ENCODE measurements around the gene FANCI. TPM values are rescaled to one million over a fixed set of nuclear protein-coding genes. Genes with fewer than 3 reads are reported as not detected.
A peak's percentile ranks its signal among the peaks of the same experiment; 100 is the strongest.

FANCI gene
- total RNA-seq, 1 donor from 2014 or later = 5.0 TPM

- DNase-seq (ENCODE audit: low spot score) (peak; percentile 42), ATAC-seq (no peak)
- intact Hi-C loops (cut with DNase I) = no loop called here
Observed at GRCh38 chr15:89326316-89326715, 82.5 kb downstream of the FANCI start.

- no peak for ATAC-seq
- no peak for DNase-seq (ENCODE audit: low spot score)
- intact Hi-C loops (cut with DNase I) = no loop called here
Observed at GRCh38 chr15:89327113-89327512, 83.3 kb downstream of the FANCI start.

- DNase-seq (ENCODE audit: low spot score) (no peak), ATAC-seq (no peak)
- intact Hi-C loops (cut with DNase I) = no loop called here
Observed at GRCh38 chr15:89328398-89329254, 84.8 kb downstream of the FANCI start.

GRCh38 chr15:89329329-89330084 is 85.7 kb downstream of the FANCI start:
- DNase-seq (ENCODE audit: low spot score) (no peak), ATAC-seq (no peak)
- intact Hi-C loops (cut with DNase I) = no loop called here

- no peak for ATAC-seq
- no peak for DNase-seq (ENCODE audit: low spot score)
- intact Hi-C loops (cut with DNase I) = no loop called here
Observed at GRCh38 chr15:89330119-89330518, 86.3 kb downstream of the FANCI start.

GRCh38 chr15:89330881-89331595 is 87.3 kb downstream of the FANCI start:
- intact Hi-C loops (cut with DNase I) = no loop called here
- DNase-seq (ENCODE audit: low spot score) (no peak), ATAC-seq (no peak)

GRCh38 chr15:89332446-89332845 is 88.7 kb downstream of the FANCI start:
- intact Hi-C loops (cut with DNase I) = no loop called here
- DNase-seq (ENCODE audit: low spot score) = no peak
- ATAC-seq = no peak

- ATAC-seq (no peak), DNase-seq (ENCODE audit: low spot score) (no peak)
- intact Hi-C loops (cut with DNase I) = no loop called here
Observed at GRCh38 chr15:89333011-89333860, 89.5 kb downstream of the FANCI start.

GRCh38 chr15:89333959-89334509 is 90.3 kb downstream of the FANCI start:
- ATAC-seq = no peak
- intact Hi-C loops (cut with DNase I) = no loop called here
- no peak for DNase-seq (ENCODE audit: low spot score)

GRCh38 chr15:89334510-89335297 is 90.9 kb downstream of the FANCI start, which contains the start of gene POLG:
TSS of gene POLG (minus strand) at chr15:89334824. CDS start at chr15:89333754, 1,070 bp downstream.
- intact Hi-C loops (cut with DNase I) = no loop called here
- DNase-seq (ENCODE audit: low spot score) = peak; percentile 99
- ATAC-seq = peak; percentile 99

- intact Hi-C loops (cut with DNase I) = no loop called here
- DNase-seq (ENCODE audit: low spot score) (peak; percentile 65), ATAC-seq (peak; percentile 46)
Observed at GRCh38 chr15:89335298-89336041, 91.7 kb downstream of the FANCI start.

GRCh38 chr15:89338036-89338435 is 94.3 kb downstream of the FANCI start:
- intact Hi-C loops (cut with DNase I) = no loop called here
- no peak for ATAC-seq
- DNase-seq (ENCODE audit: low spot score) = no peak

GRCh38 chr15:89340573-89340972 is 96.8 kb downstream of the FANCI start:
- peak; percentile 69 for ATAC-seq

GRCh38 chr15:89341316-89342005 is 97.7 kb downstream of the FANCI start:
- intact Hi-C loops (cut with DNase I) = no loop called here
- ATAC-seq (no peak), DNase-seq (ENCODE audit: low spot score) (no peak)

More at GRCh38 chr15:89340573-89340972, 96.8 kb downstream of the FANCI start:
- intact Hi-C loops (cut with DNase I) = no loop called here
- no peak for DNase-seq (ENCODE audit: low spot score)

- no peak for ATAC-seq
- intact Hi-C loops (cut with DNase I) = no loop called here
- DNase-seq (ENCODE audit: low spot score) = no peak
Observed at GRCh38 chr15:89342840-89343239, 99.1 kb downstream of the FANCI start.

GRCh38 chr15:89345248-89345647 is 101.5 kb downstream of the FANCI start:
- intact Hi-C loops (cut with DNase I) = no loop called here
- DNase-seq (ENCODE audit: low spot score) (no peak), ATAC-seq (no peak)
